ENCODE data around the gene SUPV3L1. TPM values are rescaled to one million over a fixed set of nuclear protein-coding genes. Genes with fewer than 3 reads are reported as not detected.

Gene SUPV3L1
- total RNA-seq, 4 donors from 2014 or later, result 18.5 to 35.0 (median 30.6) TPM

GRCh38 chr10:69222157-69223027 lies 42.4 kb downstream of the SUPV3L1 start:
- Histone ChIP-seq H3K27ac (no peak overlapping the region), H3K4me3 (no peak overlapping the region), H3K9me3 (no peaks in the 10 kb centered on the region), H3K27me3 (no peaks in the 10 kb centered on the region), H3K36me3 (no peaks in the 10 kb centered on the region), H3K4me1 (peaks cover 0 to 6% of the 10 kb centered on the region in 2 donors)
- DNase-seq, result peak in 1 of 2 donors; percentile 28
- intact Hi-C loops (cut with DNase I; ENCODE audit: low total_unique reads), result no loop called here
- TF ChIP-seq CTCF (IDR thresholded peaks at IDR 0.05) (peak in 3 of 4 experiments; percentile 28 to 54 (median 33)), POLR2A (IDR thresholded peaks at IDR 0.05) (no peak)

GRCh38 chr10:69223028-69223342 lies 43.0 kb downstream of the SUPV3L1 start:
- H3K36me3 ChIP-seq, result no peaks in the 10 kb centered on the region
- DNase-seq, result no peak
- TF ChIP-seq POLR2A (IDR thresholded peaks at IDR 0.05) (no peak), CTCF (IDR thresholded peaks at IDR 0.05) (no peak)
- H3K4me1 ChIP-seq, result peaks cover 0 to 6% of the 10 kb centered on the region in 2 donors
- H3K4me3 ChIP-seq, result no peak overlapping the region
- H3K27ac ChIP-seq, result no peak overlapping the region
- H3K27me3 ChIP-seq, result no peaks in the 10 kb centered on the region
- no peaks in the 10 kb centered on the region for H3K9me3 ChIP-seq
- intact Hi-C loops (cut with DNase I; ENCODE audit: low total_unique reads), result no loop called here

- H3K27me3 ChIP-seq, result no peaks in the 10 kb centered on the region
- peaks cover 0 to 6% of the 10 kb centered on the region in 2 donors for H3K4me1 ChIP-seq
- TF ChIP-seq POLR2A (IDR thresholded peaks at IDR 0.05), result no peak
- TF ChIP-seq CTCF (IDR thresholded peaks at IDR 0.05), result no peak
- H3K9me3 ChIP-seq, result no peaks in the 10 kb centered on the region
- H3K27ac ChIP-seq, result peak overlapping the region in 1 of 2 donors; percentile 30
- no peak overlapping the region for H3K4me3 ChIP-seq
- intact Hi-C loops (cut with DNase I; ENCODE audit: low total_unique reads), result no loop called here
- DNase-seq, result no peak
- no peaks in the 10 kb centered on the region for H3K36me3 ChIP-seq
These were observed 45.0 kb downstream of the SUPV3L1 start for GRCh38 chr10:69224862-69225657.

GRCh38 chr10:69225681-69226080 lies 45.6 kb downstream of the SUPV3L1 start:
- H3K9me3 ChIP-seq, result no peaks in the 10 kb centered on the region
- intact Hi-C loops (cut with DNase I; ENCODE audit: low total_unique reads), result no loop called here
- H3K27me3 ChIP-seq, result no peaks in the 10 kb centered on the region
- DNase-seq, result no peak
- no peaks in the 10 kb centered on the region for H3K36me3 ChIP-seq
- no peak overlapping the region for H3K4me3 ChIP-seq
- peaks cover 0 to 6% of the 10 kb centered on the region in 2 donors for H3K4me1 ChIP-seq
- TF ChIP-seq CTCF (IDR thresholded peaks at IDR 0.05) (no peak), POLR2A (IDR thresholded peaks at IDR 0.05) (no peak)
- H3K27ac ChIP-seq, result no peak overlapping the region

All from uterus (tissue), 4 donors.